Hepatocyte (in vitro differentiated cells): Measurements from ENCODE around the gene PATE2. TPM values are rescaled to one million over a fixed set of nuclear protein-coding genes. Genes with fewer than 3 reads are reported as not detected.

ENCODE experiments used
- DNase-seq: peaks from one replicate; pipeline ENCODE4 v3.0.0-alpha.2; 2016; ENCODE audit warnings: low spot score
- H2AFZ ChIP-seq: fragments of 200-600 bp; sonication (generic); 2 replicates; pipeline ENCODE4 v1.6.0; 2016; ENCODE audit warnings: antibody characterized with exemption, mild to moderate bottlenecking
- H3K27ac ChIP-seq: fragments of 200-600 bp; sonication (generic); 2 replicates; pipeline ENCODE4 v1.5.1; 2016; ENCODE audit warnings: mild to moderate bottlenecking
- H3K27me3 ChIP-seq: fragments of 200-600 bp; sonication (generic); 2 replicates; pipeline ENCODE4 v1.6.1; 2016
- H3K36me3 ChIP-seq: fragments of 200-600 bp; sonication (generic); replicated peaks from 2 replicates; pipeline ENCODE4 v1.5.1; 2016; ENCODE audit warnings: low read depth; ENCODE audit not compliant: insufficient read depth
- H3K4me1 ChIP-seq: fragments of 200-600 bp; sonication (generic); 2 replicates; pipeline ENCODE4 v1.5.1; 2016; ENCODE audit warnings: mild to moderate bottlenecking, moderate library complexity; ENCODE audit not compliant: insufficient read depth
- H3K4me2 ChIP-seq: fragments of 200-600 bp; sonication (generic); 2 replicates; pipeline ENCODE4 v1.6.0; 2016
- H3K4me3 ChIP-seq: fragments of 200-600 bp; sonication (generic); 2 replicates; pipeline ENCODE4 v1.5.1; 2016; ENCODE audit warnings: mild to moderate bottlenecking
- H3K79me2 ChIP-seq: fragments of 200-600 bp; sonication (generic); 2 replicates; pipeline ENCODE4 v1.6.0; 2017; ENCODE audit warnings: mild to moderate bottlenecking
- H3K9me2 ChIP-seq: fragments of 200-600 bp; sonication (generic); replicated peaks from 2 replicates; pipeline ENCODE4 v1.6.0; 2017; ENCODE audit warnings: mild to moderate bottlenecking; ENCODE audit not compliant: insufficient read depth
- H3K9me3 ChIP-seq: fragments of 200-600 bp; sonication (generic); 2 replicates; pipeline ENCODE4 v1.5.1; 2016; ENCODE audit warnings: low read depth, mild to moderate bottlenecking
- H4K20me1 ChIP-seq: fragments of 200-600 bp; sonication (generic); 2 replicates; pipeline ENCODE4 v1.6.0; 2016; ENCODE audit warnings: mild to moderate bottlenecking; ENCODE audit not compliant: insufficient read depth, poor library complexity, severe bottlenecking
- EZH2 ChIP-seq: fragments of 200-600 bp; sonication (generic); IDR thresholded peaks from 2 replicates; pipeline ENCODE4 v1.6.1; 2016; ENCODE audit warnings: antibody characterized with exemption, mild to moderate bottlenecking, borderline replicate concordance
- EZH2phosphoT487 ChIP-seq: fragments of 200-600 bp; sonication (generic); IDR thresholded peaks from one replicate; pipeline ENCODE4 v1.6.1; 2018; ENCODE audit warnings: antibody characterized with exemption, mild to moderate bottlenecking, low read depth, moderate library complexity; ENCODE audit not compliant: unreplicated experiment, severe bottlenecking
- WGBS: methylation state at CpG from one replicate; pipeline ENCODE4 v1.1.6; 2016; ENCODE audit warnings: low lambda C conversion rate; ENCODE audit errors: missing lambda C conversion rate; 5-methylcytosine and 5-hydroxymethylcytosine counted together
- polyA plus RNA-seq: library from polyadenylated mRNA; unstranded; fragments of >200 nt; fragmentation: Nextera tagmentation; extraction: Ambion mirVana; gene quantifications from 2 replicates; pipeline ENCODE4 v1.2.1, GENCODE V29; 2016
- total RNA-seq: library from RNA; depleted of rRNA; stranded (reverse); fragments of >200 nt; gene quantifications from 2 replicates; pipeline ENCODE4 v1.2.3, GENCODE V29; 2014
- TF ChIP-seq, protein P1 (sequence below): fragments of 200-600 bp; sonication (generic); IDR thresholded peaks from 2 replicates; pipeline ENCODE4 v1.5.1; 2016; ENCODE audit warnings: antibody characterized with exemption, mild to moderate bottlenecking; ENCODE audit not compliant: poor library complexity

Gene PATE2
- total RNA-seq, result not detected in 2 replicates
- polyA plus RNA-seq, result 0.16 and 0.69 TPM in 2 replicates

DNA sequence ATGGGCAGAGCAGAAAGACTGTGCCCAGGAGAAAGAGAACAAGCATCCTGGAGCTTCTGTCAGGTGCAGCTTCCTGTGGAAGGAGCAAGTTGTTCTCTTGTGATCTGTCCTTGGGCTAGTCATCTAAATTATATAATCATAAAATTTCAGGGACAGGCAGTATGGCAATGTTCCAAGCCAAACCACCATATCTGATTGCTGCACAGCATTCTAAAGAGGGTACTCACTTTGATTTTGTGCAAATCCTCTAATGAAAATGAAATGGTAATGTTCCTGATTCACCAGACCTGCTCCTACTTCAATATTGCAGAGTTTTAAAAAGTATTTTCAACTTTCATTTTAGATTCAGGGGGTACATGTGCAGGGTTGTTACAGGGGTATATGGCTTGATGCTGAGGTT lies at the start of gene PATE2:
Gene PATE2, minus strand, starts transcription at position 101 of the 400 bp plus-strand sequence. Its CDS starts 55 bp downstream, at position 46.
- DNase-seq, result no peak
- H2AFZ ChIP-seq, result no peak within 1 kb of the TSS
- no peaks in the 10 kb centered on the region for H3K9me3 ChIP-seq
- no peak within 1 kb of the TSS for H3K4me3 ChIP-seq
- no peaks in the 10 kb centered on the region for H3K79me2 ChIP-seq
- no peaks in the 10 kb centered on the region for H3K4me1 ChIP-seq
- no peak within 1 kb of the TSS for H3K27ac ChIP-seq
- H4K20me1 ChIP-seq, result no peaks in the 10 kb centered on the region
- no peak within 1 kb of the TSS for H3K4me2 ChIP-seq
- no peaks in the 10 kb centered on the region for H3K36me3 ChIP-seq
- no peaks in the 10 kb centered on the region for H3K9me2 ChIP-seq
- TF ChIP-seq, protein P1, sequence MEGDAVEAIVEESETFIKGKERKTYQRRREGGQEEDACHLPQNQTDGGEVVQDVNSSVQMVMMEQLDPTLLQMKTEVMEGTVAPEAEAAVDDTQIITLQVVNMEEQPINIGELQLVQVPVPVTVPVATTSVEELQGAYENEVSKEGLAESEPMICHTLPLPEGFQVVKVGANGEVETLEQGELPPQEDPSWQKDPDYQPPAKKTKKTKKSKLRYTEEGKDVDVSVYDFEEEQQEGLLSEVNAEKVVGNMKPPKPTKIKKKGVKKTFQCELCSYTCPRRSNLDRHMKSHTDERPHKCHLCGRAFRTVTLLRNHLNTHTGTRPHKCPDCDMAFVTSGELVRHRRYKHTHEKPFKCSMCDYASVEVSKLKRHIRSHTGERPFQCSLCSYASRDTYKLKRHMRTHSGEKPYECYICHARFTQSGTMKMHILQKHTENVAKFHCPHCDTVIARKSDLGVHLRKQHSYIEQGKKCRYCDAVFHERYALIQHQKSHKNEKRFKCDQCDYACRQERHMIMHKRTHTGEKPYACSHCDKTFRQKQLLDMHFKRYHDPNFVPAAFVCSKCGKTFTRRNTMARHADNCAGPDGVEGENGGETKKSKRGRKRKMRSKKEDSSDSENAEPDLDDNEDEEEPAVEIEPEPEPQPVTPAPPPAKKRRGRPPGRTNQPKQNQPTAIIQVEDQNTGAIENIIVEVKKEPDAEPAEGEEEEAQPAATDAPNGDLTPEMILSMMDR, result no peak
- TF ChIP-seq EZH2 (no peak), EZH2phosphoT487 (no peak)
- no peaks in the 10 kb centered on the region for H3K27me3 ChIP-seq

DNA sequence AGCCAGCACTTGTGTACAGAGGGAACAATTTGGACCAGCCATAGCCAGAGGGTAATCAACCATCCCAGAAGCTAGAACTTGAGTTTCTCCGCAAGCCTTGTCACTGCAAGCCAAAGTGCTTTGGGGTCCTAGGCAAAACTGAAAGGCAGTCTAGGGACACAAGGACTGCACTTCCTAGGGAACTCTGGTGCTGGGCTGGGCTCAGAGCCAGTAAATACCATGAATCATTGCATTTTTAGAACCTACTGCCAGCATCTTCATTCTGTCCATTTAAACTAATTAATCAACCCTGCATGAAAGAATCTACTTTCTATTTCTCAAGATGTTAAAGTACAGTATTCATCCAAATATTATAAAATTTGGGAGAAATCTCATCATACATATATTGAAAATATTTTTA lies 29.3 kb upstream of the PATE2 start:
- H3K4me1 ChIP-seq, result no peaks in the 10 kb centered on the region
- no peak overlapping the region for H3K4me2 ChIP-seq
- 88% methylated on average over 1 of the region's 1 CpG for WGBS
- H2AFZ ChIP-seq, result no peak overlapping the region
- H4K20me1 ChIP-seq, result no peaks in the 10 kb centered on the region
- no peak for DNase-seq
- TF ChIP-seq EZH2phosphoT487, result no peak
- no peak for TF ChIP-seq EZH2
- TF ChIP-seq, protein P1, result no peak
- no peaks in the 10 kb centered on the region for H3K36me3 ChIP-seq
- H3K79me2 ChIP-seq, result no peaks in the 10 kb centered on the region
- H3K27me3 ChIP-seq, result no peaks in the 10 kb centered on the region
- no peak overlapping the region for H3K27ac ChIP-seq
- H3K9me3 ChIP-seq, result no peaks in the 10 kb centered on the region
- no peak overlapping the region for H3K4me3 ChIP-seq
- no peaks in the 10 kb centered on the region for H3K9me2 ChIP-seq

DNA sequence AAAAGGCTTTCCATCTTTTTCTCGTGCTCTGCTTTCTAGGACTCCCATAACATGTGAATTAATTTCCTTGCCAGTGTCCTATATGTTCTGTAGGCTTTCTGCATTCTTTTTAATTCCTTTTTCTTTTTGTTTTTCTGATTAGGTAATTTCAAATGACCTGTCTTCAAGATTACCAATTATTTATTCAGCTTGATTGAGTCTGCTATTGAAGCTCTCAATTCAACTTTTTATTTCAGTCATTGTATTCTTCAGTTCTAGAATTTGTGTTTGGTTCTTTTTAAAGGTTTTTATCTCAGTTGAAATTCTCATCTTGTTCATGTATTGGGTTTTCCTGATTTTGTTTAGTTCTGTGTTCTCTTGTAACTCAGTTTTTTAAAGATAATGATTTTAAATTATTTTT lies 23.8 kb upstream of the PATE2 start:
- Histone ChIP-seq H3K27ac (no peak overlapping the region), H2AFZ (no peak overlapping the region), H3K4me3 (no peak overlapping the region), H3K79me2 (no peaks in the 10 kb centered on the region), H3K27me3 (no peaks in the 10 kb centered on the region), H4K20me1 (no peaks in the 10 kb centered on the region), H3K9me3 (peaks cover 7% of the 10 kb centered on the region), H3K4me1 (no peaks in the 10 kb centered on the region), H3K4me2 (no peak overlapping the region), H3K9me2 (no peaks in the 10 kb centered on the region), H3K36me3 (no peaks in the 10 kb centered on the region)
- 92% methylated on average over 1 of the region's 1 CpG for WGBS
- TF ChIP-seq, protein P1, result no peak
- TF ChIP-seq EZH2 (no peak), EZH2phosphoT487 (no peak)
- DNase-seq, result no peak

DNA sequence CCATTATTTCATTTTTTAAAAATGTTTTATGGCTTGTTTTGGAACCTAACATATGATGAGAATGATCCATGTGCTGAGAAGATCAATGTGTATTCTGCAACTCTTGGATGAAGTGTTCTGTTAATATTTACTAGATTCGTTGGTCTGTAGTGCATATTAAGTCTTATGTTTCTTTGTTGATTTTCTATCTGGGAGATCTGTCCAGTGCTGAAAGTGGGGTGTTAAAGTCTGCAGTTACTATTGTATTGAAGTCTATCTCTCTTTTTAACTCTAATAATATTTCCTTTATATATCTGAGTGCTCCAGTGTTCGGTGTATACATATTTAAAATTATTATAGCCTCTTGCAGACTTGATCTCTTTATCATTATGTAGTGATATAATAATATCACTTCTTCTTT lies 21.2 kb upstream of the PATE2 start:
- H3K79me2 ChIP-seq, result no peaks in the 10 kb centered on the region
- no peaks in the 10 kb centered on the region for H4K20me1 ChIP-seq
- H3K27me3 ChIP-seq, result no peaks in the 10 kb centered on the region
- no peak for DNase-seq
- no peak overlapping the region for H2AFZ ChIP-seq
- H3K9me3 ChIP-seq, result peaks cover 7% of the 10 kb centered on the region
- 77% methylated on average over 2 of the region's 2 CpGs for WGBS
- H3K36me3 ChIP-seq, result no peaks in the 10 kb centered on the region
- no peak overlapping the region for H3K4me3 ChIP-seq
- no peak overlapping the region for H3K4me2 ChIP-seq
- TF ChIP-seq EZH2phosphoT487 (no peak), EZH2 (no peak)
- TF ChIP-seq, protein P1, result no peak
- H3K27ac ChIP-seq, result no peak overlapping the region
- H3K9me2 ChIP-seq, result no peaks in the 10 kb centered on the region
- H3K4me1 ChIP-seq, result no peaks in the 10 kb centered on the region
